SK-N-MC (cell line): ENCODE data around the gene POMP.

ENCODE experiments used
- DNase-seq: peaks from one replicate; pipeline ENCODE4 v3.0.0-alpha.2; 2011; ENCODE audit warnings: low read depth, low spot score
- H3K27ac ChIP-seq: fragments of 200-600 bp; sonication (generic); 2 replicates; pipeline ENCODE4 v1.5.1; 2016; ENCODE audit warnings: mixed run types
- H3K36me3 ChIP-seq: fragments of 200-600 bp; sonication (generic); 2 replicates; pipeline ENCODE4 v1.6.1; 2017; ENCODE audit warnings: antibody characterized with exemption, low read length, mixed read lengths; ENCODE audit not compliant: insufficient read depth
- H3K4me3 ChIP-seq: fragments of 200-600 bp; sonication (generic); 2 replicates; pipeline ENCODE4 v1.5.1; 2016
- H3K9ac ChIP-seq: fragments of 200-600 bp; sonication (generic); 2 replicates; pipeline ENCODE4 v1.8.0; 2017; ENCODE audit warnings: mixed run types, mixed read lengths; ENCODE audit not compliant: insufficient read length
- H3K9me3 ChIP-seq: fragments of 200-600 bp; sonication (generic); 2 replicates; pipeline ENCODE4 v1.6.1; 2017; ENCODE audit warnings: low read depth, mild to moderate bottlenecking, antibody characterized with exemption, low read length, moderate library complexity, mixed read lengths
- EZH2 ChIP-seq: fragments of 200-600 bp; sonication (generic); IDR thresholded peaks from one replicate; pipeline ENCODE4 v1.6.1; 2017; ENCODE audit warnings: antibody characterized with exemption
- FOXP2 ChIP-seq: optimal IDR thresholded peaks from 2 replicates; pipeline ENCODE3; 2011; ENCODE audit warnings: mild to moderate bottlenecking, moderate library complexity; ENCODE audit not compliant: insufficient read depth; ENCODE audit errors: extremely low read length, control extremely low read depth
- POLR2AphosphoS5 ChIP-seq: IDR thresholded peaks from 2 replicates; pipeline ENCODE4 v1.6.1; 2012; ENCODE audit warnings: mild to moderate bottlenecking, low read depth, low read length, borderline replicate concordance

Gene POMP

DNA sequence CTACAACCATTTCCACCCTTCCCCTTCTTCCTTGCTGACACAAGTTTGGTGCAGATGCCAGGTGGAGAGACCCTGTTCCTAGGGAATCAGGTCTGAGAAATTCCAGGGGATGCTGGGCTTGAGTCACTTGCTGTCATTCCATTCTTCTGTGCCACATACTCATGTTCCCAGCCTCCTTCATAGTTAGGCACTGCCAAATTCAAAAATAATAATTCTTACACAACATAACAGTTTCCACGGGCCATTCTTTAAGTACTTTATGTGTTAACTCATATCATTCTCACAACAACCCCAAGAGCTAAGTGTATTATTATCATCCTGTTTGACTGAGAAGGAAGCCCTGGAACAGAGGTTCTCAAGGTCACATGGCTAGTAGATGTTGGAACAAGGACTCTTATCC lies 27.1 kb upstream of the POMP start:
- Histone ChIP-seq H3K9ac (no peak overlapping the region), H3K9me3 (no peaks in the 10 kb centered on the region), H3K36me3 (no peaks in the 10 kb centered on the region), H3K4me3 (no peak overlapping the region), H3K27ac (no peak overlapping the region)
- DNase-seq = no peak
- TF ChIP-seq POLR2AphosphoS5 = no peak
- TF ChIP-seq EZH2 = no peak
- TF ChIP-seq FOXP2 = no peak

DNA sequence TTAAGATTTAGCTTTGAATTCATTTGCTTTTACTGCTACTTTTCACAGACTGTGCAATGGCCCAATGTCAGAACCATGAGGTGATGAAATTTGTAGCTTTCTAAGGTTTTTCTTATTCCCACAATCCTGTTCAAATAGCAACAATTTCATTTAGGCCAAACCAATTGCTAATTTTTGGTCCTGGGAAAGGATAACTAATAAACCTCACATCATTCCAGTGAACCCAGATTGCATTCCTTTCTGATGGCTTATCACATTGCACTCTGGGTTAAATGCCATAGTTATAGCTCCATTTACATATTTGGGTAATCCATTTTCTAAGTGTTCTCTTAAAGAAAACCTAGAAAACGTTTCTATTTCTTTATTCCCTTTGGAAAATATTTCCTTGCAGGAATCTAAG lies 22.9 kb upstream of the POMP start:
- DNase-seq = no peak
- Histone ChIP-seq H3K4me3 (no peak overlapping the region), H3K27ac (no peak overlapping the region), H3K9ac (no peak overlapping the region), H3K9me3 (no peaks in the 10 kb centered on the region), H3K36me3 (no peaks in the 10 kb centered on the region)
- TF ChIP-seq POLR2AphosphoS5 (no peak), EZH2 (no peak), FOXP2 (no peak)

DNA sequence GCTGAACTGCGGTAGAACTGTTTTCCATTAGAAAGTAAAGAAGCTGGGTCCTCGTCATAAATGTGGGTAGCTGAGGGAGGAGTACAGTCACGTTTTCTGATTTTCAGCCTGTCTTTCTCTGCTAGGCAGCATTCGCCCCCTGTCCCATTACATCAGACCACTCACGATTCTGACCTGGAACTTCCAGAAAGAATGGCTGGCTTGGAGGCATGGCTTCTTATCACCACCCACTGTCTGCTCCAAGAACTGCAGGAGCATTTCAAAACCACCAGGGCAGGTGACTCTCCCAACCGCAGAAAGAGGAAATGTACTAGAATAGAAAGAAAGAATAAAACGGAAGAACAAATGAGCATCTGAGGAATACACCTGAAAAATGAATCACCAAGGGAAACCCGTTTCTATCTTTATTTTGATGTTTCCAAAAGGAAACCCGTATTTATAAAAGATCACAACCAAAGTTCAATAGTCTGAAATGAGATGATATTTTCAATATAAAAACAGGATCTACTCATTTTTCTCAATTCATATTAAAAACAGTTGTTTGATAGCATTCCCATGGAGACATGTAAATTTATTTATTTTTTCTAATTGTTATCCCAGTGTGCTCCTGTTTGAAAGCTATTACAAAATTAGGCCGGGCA lies 22.1 kb upstream of the POMP start:
- no peaks in the 10 kb centered on the region for H3K9me3 ChIP-seq
- H3K4me3 ChIP-seq = no peak overlapping the region
- no peak overlapping the region for H3K27ac ChIP-seq
- no peak overlapping the region for H3K9ac ChIP-seq
- no peak for DNase-seq
- TF ChIP-seq FOXP2 (no peak), EZH2 (no peak), POLR2AphosphoS5 (no peak)
- no peaks in the 10 kb centered on the region for H3K36me3 ChIP-seq

DNA sequence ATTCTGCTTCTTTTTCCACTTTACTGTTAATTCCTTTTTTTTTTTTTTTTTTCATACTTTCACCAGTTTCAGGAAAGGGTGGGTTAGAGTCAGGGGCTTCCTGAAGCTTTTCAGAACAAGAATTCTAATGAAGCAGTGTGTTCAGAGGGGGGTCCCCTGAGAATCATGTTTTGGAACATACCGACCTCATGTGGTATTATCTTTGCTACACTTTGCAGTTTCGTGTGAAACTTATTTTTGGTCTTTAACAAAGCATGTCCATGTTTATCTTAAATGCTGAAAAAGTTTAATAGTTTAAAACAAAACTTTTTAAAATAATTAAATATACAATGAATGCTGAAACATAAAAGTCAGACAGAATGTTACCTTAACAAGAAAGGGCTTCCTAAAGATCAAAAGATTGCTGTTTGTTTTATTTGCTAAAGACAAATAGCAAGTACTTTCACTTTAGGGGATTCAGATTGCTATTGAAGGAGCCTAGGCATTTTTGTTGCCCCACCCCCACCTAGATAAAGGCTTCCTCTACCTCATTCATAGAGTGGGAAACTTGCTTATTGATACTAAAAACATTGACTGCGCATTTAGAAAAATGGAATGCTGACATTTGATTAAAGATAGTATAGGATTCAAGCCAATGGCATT lies 21.1 kb upstream of the POMP start:
- Histone ChIP-seq H3K4me3 (peak overlapping the region; percentile 46), H3K9me3 (no peaks in the 10 kb centered on the region), H3K9ac (peak overlapping the region; percentile 63), H3K36me3 (no peaks in the 10 kb centered on the region), H3K27ac (peak overlapping the region; percentile 43; the same call in 1 of the 2 replicates)
- TF ChIP-seq EZH2 = no peak
- TF ChIP-seq POLR2AphosphoS5 = no peak
- TF ChIP-seq FOXP2 = no peak
- no peak for DNase-seq

DNA sequence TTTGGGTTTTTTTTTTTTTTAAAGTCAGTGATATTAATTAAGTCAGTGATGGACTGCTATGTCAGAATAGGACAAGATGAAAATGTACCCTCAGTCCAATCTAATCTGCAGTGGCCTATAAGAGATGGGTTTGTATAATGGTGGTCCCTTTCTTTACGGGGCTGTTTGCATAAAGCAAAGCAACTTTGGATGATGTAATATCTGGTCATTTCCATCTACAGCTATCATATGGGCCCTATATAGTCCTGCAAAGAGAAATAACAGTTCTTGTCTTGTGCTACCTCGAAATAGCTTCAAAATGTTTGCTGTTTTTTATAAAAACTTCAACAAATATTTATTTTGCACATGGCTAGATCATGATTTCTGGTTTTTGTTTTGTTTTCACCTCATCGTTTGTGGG lies 20.2 kb upstream of the POMP start:
- H3K9ac ChIP-seq = peak overlapping the region; percentile 3

DNA sequence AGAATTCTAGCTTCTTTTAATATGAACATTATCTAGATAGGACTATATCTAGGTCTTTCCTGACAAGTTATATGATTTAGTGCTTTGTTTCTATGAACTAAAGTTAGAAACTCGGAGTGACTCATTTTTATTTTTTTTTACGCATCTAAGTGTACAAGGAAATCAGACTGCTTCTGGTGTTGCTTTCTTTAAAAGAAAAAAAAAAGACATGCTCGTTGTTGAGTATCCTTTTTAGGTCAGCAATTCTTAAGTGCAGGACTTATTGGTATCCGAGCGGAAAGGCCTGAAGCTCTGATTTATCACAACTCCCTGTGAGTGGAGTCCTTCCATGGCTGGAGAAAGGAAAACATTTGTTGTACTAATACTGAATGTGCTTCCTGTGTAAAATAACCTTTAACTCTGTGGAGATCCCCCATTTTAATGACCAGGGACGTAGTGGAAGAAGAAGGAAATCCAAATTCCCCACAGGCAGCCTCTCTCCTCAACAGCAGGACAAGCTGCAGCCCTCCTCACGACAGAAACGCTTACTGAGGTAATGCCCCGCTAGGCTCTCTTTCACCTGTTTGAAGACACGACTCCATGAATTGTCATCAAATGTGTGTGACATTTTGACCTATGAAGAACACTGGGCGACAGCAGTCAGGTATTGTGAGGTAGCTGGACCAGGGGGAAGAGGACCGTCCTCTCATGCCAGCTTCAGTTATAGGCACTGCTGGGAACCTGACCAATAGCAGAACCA lies 17.9 kb upstream of the POMP start:
- H3K27ac ChIP-seq = no peak overlapping the region
- no peak overlapping the region for H3K9ac ChIP-seq
- H3K36me3 ChIP-seq = no peaks in the 10 kb centered on the region
- no peak overlapping the region for H3K4me3 ChIP-seq
- no peak for DNase-seq
- no peak for TF ChIP-seq POLR2AphosphoS5
- no peak for TF ChIP-seq EZH2
- no peak for TF ChIP-seq FOXP2
- no peaks in the 10 kb centered on the region for H3K9me3 ChIP-seq

More for the DNA sequence above, 20.2 kb upstream of the POMP start:
- no peak for TF ChIP-seq FOXP2
- no peak for TF ChIP-seq POLR2AphosphoS5
- TF ChIP-seq EZH2 = no peak
- Histone ChIP-seq H3K4me3 (no peak overlapping the region), H3K9me3 (no peaks in the 10 kb centered on the region), H3K27ac (peak overlapping the region; percentile 43), H3K36me3 (no peaks in the 10 kb centered on the region)
- no peak for DNase-seq

DNA sequence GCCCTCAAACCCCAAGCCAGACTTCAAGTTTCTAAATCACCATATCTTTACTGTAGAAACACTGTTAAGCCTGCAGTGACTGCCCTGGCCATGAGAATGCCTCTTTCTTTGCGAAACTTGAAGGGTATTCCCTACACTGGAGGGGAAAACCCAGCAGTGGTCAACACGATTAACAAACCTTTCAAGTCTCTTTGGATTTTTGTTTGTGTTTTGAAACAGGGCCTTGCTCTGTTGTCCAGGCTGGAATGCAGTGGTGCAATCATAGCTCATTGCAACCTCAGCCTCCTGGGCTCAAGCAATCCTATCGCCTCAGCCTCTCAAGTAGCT lies 17.4 kb upstream of the POMP start:
- no peak overlapping the region for H3K4me3 ChIP-seq

DNA sequence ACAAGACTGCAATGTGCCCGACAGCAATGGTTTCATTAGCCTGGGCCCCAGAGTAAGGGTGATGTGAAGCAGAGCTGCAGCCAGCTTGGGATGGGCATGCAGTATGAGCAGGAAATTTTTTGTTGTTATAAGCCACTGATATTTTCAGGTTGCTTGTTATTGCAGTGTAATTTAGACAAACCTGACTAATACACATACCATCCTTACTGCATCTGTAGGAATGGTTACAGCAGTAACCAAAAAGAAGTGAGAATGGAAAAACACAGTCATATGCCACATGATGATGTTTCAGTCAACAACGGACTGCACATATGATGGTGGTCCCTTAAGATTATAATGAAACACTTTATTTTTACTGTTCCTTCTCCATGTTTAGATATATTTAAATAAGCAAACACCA lies 8.6 kb upstream of the POMP start:
- H3K9me3 ChIP-seq = no peaks in the 10 kb centered on the region
- no peak overlapping the region for H3K27ac ChIP-seq
- no peak overlapping the region for H3K9ac ChIP-seq
- DNase-seq = no peak
- TF ChIP-seq EZH2 (no peak), FOXP2 (no peak), POLR2AphosphoS5 (no peak)
- H3K4me3 ChIP-seq = no peak overlapping the region
- no peaks in the 10 kb centered on the region for H3K36me3 ChIP-seq

More for the DNA sequence above, 17.4 kb upstream of the POMP start:
- no peak overlapping the region for H3K9ac ChIP-seq
- TF ChIP-seq POLR2AphosphoS5 = no peak
- no peak for TF ChIP-seq FOXP2
- no peak for TF ChIP-seq EZH2
- no peaks in the 10 kb centered on the region for H3K36me3 ChIP-seq
- H3K27ac ChIP-seq = no peak overlapping the region
- DNase-seq = no peak
- H3K9me3 ChIP-seq = no peaks in the 10 kb centered on the region
